Endothelial cell of umbilical vein (primary cell): ENCODE data around the gene ZNF254. TPM values are rescaled to one million over a fixed set of nuclear protein-coding genes. Genes with fewer than 3 reads are reported as not detected.
"Not testable (repeated sequence)": the region's sequence is repeated elsewhere in the genome, so short reads cannot be mapped to it uniquely, and the experiment has no call there.

ENCODE experiments used
- BruUV-seq: library from RNA; stranded (reverse); fragments of 400-500 nt; replicated peaks from 2 replicates; lab custom pipeline; 2021; lab: Mats Ljungman, UMichigan
- CTCF ChIA-PET: fragments of 300-600, 350-600 bp; sonication (Branson Sonifier 250); formaldehyde crosslinking; loops from one replicate; lab custom pipeline; 2021; ENCODE audit warnings: antibody characterized with exemption, inconsistent platforms; lab: Charles Lee
- POLR2A ChIA-PET: fragments of 300-600, 350-600 bp; sonication (Branson Sonifier 250); formaldehyde crosslinking; loops from one replicate; lab custom pipeline; 2021; ENCODE audit warnings: antibody characterized with exemption, inconsistent platforms; lab: Charles Lee
- DNase-seq: peaks from one replicate; pipeline ENCODE4 v3.0.0-alpha.2; 2011; ENCODE audit warnings: low read depth, low spot score
- FAIRE-seq: peaks from 2 replicates; lab custom pipeline; 2011; peaks lifted over from hg19 to GRCh38; lab: Jason Lieb, UNC
- H2AFZ ChIP-seq: 2 replicates; pipeline ENCODE4 v1.6.0; 2012; ENCODE audit warnings: low read depth, low read length, control low read depth, inconsistent platforms
- H3K27ac ChIP-seq: 2 replicates; pipeline ENCODE4 v1.5.1; 2011; ENCODE audit warnings: low read depth, mild to moderate bottlenecking, control low read depth, low read length, moderate library complexity; ENCODE audit not compliant: insufficient read depth
- H3K27me3 ChIP-seq, 2 experiments: 2 replicates each; pipeline versions ENCODE4 v1.6.0 to v1.6.1; 2011; ENCODE audit warnings: low read length in 2 of 2, mixed read lengths in 1 of 2; ENCODE audit not compliant: control insufficient read depth in 2 of 2, insufficient read depth in 2 of 2
- H3K36me3 ChIP-seq, 2 experiments: 2 replicates in 1 of 2; 3 replicates in 1 of 2; pipeline ENCODE4 v1.5.1; 2011; ENCODE audit warnings: low read length in 2 of 2, mild to moderate bottlenecking in 1 of 2, moderate library complexity in 1 of 2; ENCODE audit not compliant: control insufficient read depth in 2 of 2, insufficient read depth in 2 of 2; ENCODE audit errors: extremely low read depth in 1 of 2
- H3K4me1 ChIP-seq: 3 replicates; pipeline ENCODE4 v1.5.1; 2011; ENCODE audit warnings: mild to moderate bottlenecking, low read length; ENCODE audit not compliant: control insufficient read depth, insufficient read depth; ENCODE audit errors: extremely low read depth
- H3K4me2 ChIP-seq: 2 replicates; pipeline ENCODE4 v1.6.1; 2011; ENCODE audit warnings: low read length, control low read depth, mixed read lengths; ENCODE audit not compliant: insufficient read depth
- H3K4me3 ChIP-seq, 3 experiments: fragments of 200-600 bp in 1 of 3; sonication (generic), shearing (Covaris generic) in 1 of 3; replicated peaks in 1 of 3; 2 replicates each; pipeline ENCODE4 v1.5.1; 2011 to 2016; ENCODE audit warnings: control low read depth in 3 of 3, low read length in 3 of 3, mild to moderate bottlenecking in 2 of 3, inconsistent platforms in 1 of 3, low read depth in 1 of 3, moderate library complexity in 1 of 3; ENCODE audit not compliant: insufficient read depth in 1 of 3
- H3K79me2 ChIP-seq: 2 replicates; pipeline ENCODE4 v1.6.0; 2012; ENCODE audit warnings: low read length, inconsistent platforms; ENCODE audit not compliant: control insufficient read depth, insufficient read depth
- H3K9ac ChIP-seq: replicated peaks from 2 replicates; pipeline ENCODE3; 2011; ENCODE audit warnings: low read length, control low read depth; ENCODE audit not compliant: insufficient read depth; ENCODE audit errors: extremely low read depth
- H3K9me1 ChIP-seq: replicated peaks from 3 replicates; pipeline ENCODE4 v1.6.0; 2011; ENCODE audit warnings: mild to moderate bottlenecking, low read length; ENCODE audit not compliant: control insufficient read depth, insufficient read depth; ENCODE audit errors: extremely low read depth
- H3K9me3 ChIP-seq: replicated peaks from 2 replicates; pipeline ENCODE4 v1.5.1; 2012; ENCODE audit warnings: low read length, inconsistent platforms; ENCODE audit not compliant: control insufficient read depth, insufficient read depth
- H4K20me1 ChIP-seq: replicated peaks from 2 replicates; pipeline ENCODE3; 2011; ENCODE audit warnings: mild to moderate bottlenecking, low read length; ENCODE audit not compliant: control insufficient read depth, insufficient read depth; ENCODE audit errors: extremely low read depth
- CTCF ChIP-seq, 2 donors: IDR thresholded peaks; 1 replicate in 1 of 2; 2 replicates in 1 of 2; pipeline ENCODE4 v1.5.1; 2011; ENCODE audit warnings: low read length in 2 of 2, mild to moderate bottlenecking in 2 of 2, moderate library complexity in 2 of 2, control low read depth in 1 of 2, inconsistent platforms in 1 of 2, low read depth in 1 of 2; ENCODE audit not compliant: insufficient read depth in 1 of 2; ENCODE audit errors: extremely low read depth in 1 of 2
- EZH2 ChIP-seq: IDR thresholded peaks from 2 replicates; pipeline ENCODE4 v1.6.1; 2012; ENCODE audit warnings: borderline replicate concordance, low read depth, mild to moderate bottlenecking, moderate library complexity, low read length, inconsistent platforms; ENCODE audit not compliant: severe bottlenecking
- FOS ChIP-seq: IDR thresholded peaks from 2 replicates; pipeline ENCODE4 v1.6.1; 2011; ENCODE audit warnings: mild to moderate bottlenecking, low read length, moderate library complexity, borderline replicate concordance; ENCODE audit not compliant: insufficient read depth
- GATA2 ChIP-seq: IDR thresholded peaks from 2 replicates; pipeline ENCODE4 v1.7.0; 2011; ENCODE audit warnings: low read depth, mild to moderate bottlenecking, moderate library complexity, mixed read lengths, low read length; ENCODE audit not compliant: insufficient read length, insufficient read depth
- JUN ChIP-seq: IDR thresholded peaks from 2 replicates; pipeline ENCODE4 v1.6.1; 2011; ENCODE audit warnings: borderline replicate concordance, low read depth; ENCODE audit not compliant: insufficient read length, insufficient read depth
- MAX ChIP-seq: IDR thresholded peaks from 2 replicates; pipeline ENCODE4 v1.6.1; 2011; ENCODE audit not compliant: insufficient read depth, insufficient read length
- MYC ChIP-seq: IDR thresholded peaks from one replicate; pipeline ENCODE4 v1.6.1; 2011; ENCODE audit warnings: mild to moderate bottlenecking, low read depth, low read length
- POLR2A ChIP-seq: IDR thresholded peaks from 2 replicates; pipeline ENCODE4 v1.6.1; 2012; ENCODE audit warnings: low read depth, mild to moderate bottlenecking, control low read depth, low read length
- POLR2AphosphoS5 ChIP-seq: IDR thresholded peaks from 2 replicates; pipeline ENCODE4 v1.6.1; 2012; ENCODE audit warnings: low read depth, mild to moderate bottlenecking, control low read depth, low read length, moderate library complexity; ENCODE audit not compliant: insufficient read depth
- dilution Hi-C: fragments of 300-500 bp; cut with MboI; formaldehyde crosslinking; loops from one replicate; pipeline ENCODE4 v1.15.0; 2019; ENCODE audit warnings: low sequenced_read_pairs; ENCODE audit not compliant: extremely low pct_ligation_motif_present
- intact Hi-C: fragments of 100-400 bp; cut with micrococcal nuclease; formaldehyde crosslinking; loops from one replicate; pipeline ENCODE4 v1.10.0; 2022
- polyA plus RNA-seq, 4 experiments: library from polyadenylated mRNA; depleted of rRNA in 3 of 4; stranded (reverse) in 3 of 4; unstranded in 1 of 4; fragments of >200 nt; gene quantifications; 2 replicates each; pipeline versions ENCODE4 v1.2.1 to v1.2.3, GENCODE V29; 2011 to 2012; ENCODE audit warnings: missing spikeins in 1 of 4
- total RNA-seq: library from RNA; stranded (reverse); gene quantifications from 2 replicates; pipeline ENCODE4 v1.2.3, GENCODE V29; 2021

Gene ZNF254
- total and polyA plus RNA-seq, 2 donors (not counting 3 experiments of a cell fraction or from before 2014, with no cell fraction given), result 4.9 to 16.0 TPM

GRCh38 chr19:24099829-24100228 is 12.8 kb downstream of the ZNF254 start:
- intact Hi-C loops, result no loop called here

GRCh38 chr19:24100597-24100996 is 13.6 kb downstream of the ZNF254 start:
- H3K27ac ChIP-seq, DNase-seq, CTCF ChIA-PET, H3K4me1 ChIP-seq, H4K20me1 ChIP-seq, H2AFZ ChIP-seq, intact Hi-C loops, FAIRE-seq, H3K9me1 ChIP-seq, H3K36me3 ChIP-seq, BruUV-seq, H3K9ac ChIP-seq, H3K4me2 ChIP-seq, H3K27me3 ChIP-seq, H3K9me3 ChIP-seq, H3K4me3 ChIP-seq, dilution Hi-C loops: not testable (repeated sequence)
- peaks cover 49% of the 10 kb centered on the region for H3K79me2 ChIP-seq
- POLR2A ChIA-PET, result interaction anchor here (0.6 kb wide), 1 partner anchor 187 kb away, joined by 3 read pairs; no protein-coding TSS in a partner anchor

More at GRCh38 chr19:24099829-24100228, 12.8 kb downstream of the ZNF254 start:
- Histone ChIP-seq H3K4me3 (no peak overlapping the region), H3K9me1 (no peaks in the 10 kb centered on the region), H4K20me1 (peaks cover 4% of the 10 kb centered on the region), H3K36me3 (no peaks in the 10 kb centered on the region), H2AFZ (no peak overlapping the region), H3K9me3 (no peaks in the 10 kb centered on the region), H3K79me2 (peaks cover 55% of the 10 kb centered on the region), H3K27me3 (no peaks in the 10 kb centered on the region), H3K4me1 (no peaks in the 10 kb centered on the region), H3K27ac (no peak overlapping the region), H3K9ac (no peak overlapping the region), H3K4me2 (no peak overlapping the region)
- ChIA-PET CTCF (no interaction called here), POLR2A (no interaction called here)
- no peak for FAIRE-seq
- dilution Hi-C loops, result no loop called here
- BruUV-seq, result no TSS peak
- no peak for DNase-seq
- TF ChIP-seq POLR2A (no peak), CTCF (IDR thresholded peaks at IDR 0.05; ENCODE audit: extremely low read depth in 1 of 2, insufficient read depth in 1 of 2, low read depth in 1 of 2, low read length in 2 of 2) (no peak), JUN (no peak), MYC (no peak), GATA2 (no peak), FOS (no peak), POLR2AphosphoS5 (no peak), EZH2 (no peak), MAX (no peak)
